Nasal cavity respiratory epithelium epithelial cell of viscerocranial mucosa (primary cell): ENCODE results near the gene SSPN. TPM values are rescaled to one million over a fixed set of nuclear protein-coding genes. Genes with fewer than 3 reads are reported as not detected.

Experiments used
- total RNA-seq: library from RNA; depleted of rRNA; stranded (reverse); fragments of >200 nt; gene quantifications from 2 replicates; pipeline ENCODE4 v1.2.3, GENCODE V29; 2014

The SSPN gene, protein sequence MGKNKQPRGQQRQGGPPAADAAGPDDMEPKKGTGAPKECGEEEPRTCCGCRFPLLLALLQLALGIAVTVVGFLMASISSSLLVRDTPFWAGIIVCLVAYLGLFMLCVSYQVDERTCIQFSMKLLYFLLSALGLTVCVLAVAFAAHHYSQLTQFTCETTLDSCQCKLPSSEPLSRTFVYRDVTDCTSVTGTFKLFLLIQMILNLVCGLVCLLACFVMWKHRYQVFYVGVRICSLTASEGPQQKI
- total RNA-seq = 0.68 and 3.1 TPM in 2 replicates

DNA sequence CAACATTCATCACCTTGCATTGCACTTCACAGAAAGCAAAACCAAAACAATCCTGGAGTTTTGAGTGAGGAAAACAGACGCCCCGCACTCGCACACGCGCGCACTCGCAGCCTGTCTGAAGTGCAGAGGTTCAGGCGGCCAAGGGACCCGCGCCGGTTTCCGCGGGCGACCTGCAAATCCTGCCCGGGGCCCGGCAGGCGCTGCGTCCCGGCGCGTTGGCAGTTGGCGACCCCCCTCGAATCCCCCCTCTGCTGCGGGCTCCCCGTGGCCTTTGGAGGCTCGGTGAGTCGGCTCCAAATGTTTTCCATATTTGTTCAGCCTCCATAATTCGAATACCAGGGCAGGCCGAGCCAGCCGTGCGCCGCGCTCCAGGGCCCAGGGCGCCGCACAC is at the start of gene SSPN:
TSS of gene SSPN (plus strand) at position 324 of the 391 bp plus-strand sequence. CDS start 100 bp downstream, outside the sequence.

Other genes starting within 250 kb of the SSPN start
- 22.2 and 45.9 TPM in 2 replicates for gene RASSF8, start 236.9 kb upstream of the SSPN start, total RNA-seq
- gene BHLHE41, start 70.5 kb upstream of the SSPN start, total RNA-seq = under 0.01 and 1.1 TPM in 2 replicates